ENCODE measurements around the gene CIAO2A.

Gene CIAO2A

GRCh38 chr15:64138331-64138941 is 44.8 kb upstream of the CIAO2A start:
- no peak overlapping the region for H3K9ac ChIP-seq (ENCODE audit: low read length)
- no peaks in the 10 kb centered on the region for H4K20me1 ChIP-seq (ENCODE audit: insufficient read depth, low read length)
- H3K4me3 ChIP-seq (ENCODE audit: low read length) = no peak overlapping the region
- no peak overlapping the region for H3K4me2 ChIP-seq (ENCODE audit: low read depth, low read length)
- no peaks in the 10 kb centered on the region; the same call in none of the 2 replicates for H3K36me3 ChIP-seq (replicated peaks; ENCODE audit: insufficient read depth, low read length)
- DNase-seq = no peak
- H3K9me3 ChIP-seq (replicated peaks; ENCODE audit: insufficient read depth, low read length) = no peaks in the 10 kb centered on the region
- no peaks in the 10 kb centered on the region for H3F3A ChIP-seq (ENCODE audit: insufficient read depth, low read length)
- no peaks in the 10 kb centered on the region for H3K9me2 ChIP-seq (replicated peaks; ENCODE audit: insufficient read depth, low read length)
- TF ChIP-seq EZH2phosphoT487 (IDR thresholded peaks at IDR 0.05; ENCODE audit: low read length) = no peak
- no peak for TF ChIP-seq CTCF (IDR thresholded peaks at IDR 0.05; ENCODE audit: low read length)
- TF ChIP-seq EZH2 (optimal IDR thresholded peaks at IDR 0.05; ENCODE audit: low read depth, low read length) = no peak
- H3K27me3 ChIP-seq (replicated peaks; ENCODE audit: insufficient read depth, low read length) = no peaks in the 10 kb centered on the region
- no peak overlapping the region for H3K27ac ChIP-seq (ENCODE audit: low read length)
- H3K79me2 ChIP-seq (ENCODE audit: low read length) = no peaks in the 10 kb centered on the region
- H2AFZ ChIP-seq (ENCODE audit: low read length) = no peak overlapping the region
- no peaks in the 10 kb centered on the region for H3K4me1 ChIP-seq (ENCODE audit: low read length)

GRCh38 chr15:64137226-64137833 is 43.7 kb upstream of the CIAO2A start:
- H3K9me2 ChIP-seq (replicated peaks; ENCODE audit: insufficient read depth, low read length) = no peaks in the 10 kb centered on the region
- no peak overlapping the region for H3K9ac ChIP-seq (ENCODE audit: low read length)
- no peaks in the 10 kb centered on the region for H3K79me2 ChIP-seq (ENCODE audit: low read length)
- H3K27me3 ChIP-seq (replicated peaks; ENCODE audit: insufficient read depth, low read length) = no peaks in the 10 kb centered on the region
- H2AFZ ChIP-seq (ENCODE audit: low read length) = no peak overlapping the region
- no peaks in the 10 kb centered on the region for H3K4me1 ChIP-seq (ENCODE audit: low read length)
- H3K36me3 ChIP-seq (replicated peaks; ENCODE audit: insufficient read depth, low read length) = no peaks in the 10 kb centered on the region; the same call in none of the 2 replicates
- no peak overlapping the region for H3K4me3 ChIP-seq (ENCODE audit: low read length)
- H3K9me3 ChIP-seq (replicated peaks; ENCODE audit: insufficient read depth, low read length) = no peaks in the 10 kb centered on the region
- H3F3A ChIP-seq (ENCODE audit: insufficient read depth, low read length) = no peaks in the 10 kb centered on the region
- TF ChIP-seq EZH2 (optimal IDR thresholded peaks at IDR 0.05; ENCODE audit: low read depth, low read length) = no peak
- no peak for TF ChIP-seq CTCF (IDR thresholded peaks at IDR 0.05; ENCODE audit: low read length)
- no peak for TF ChIP-seq EZH2phosphoT487 (IDR thresholded peaks at IDR 0.05; ENCODE audit: low read length)
- no peaks in the 10 kb centered on the region for H4K20me1 ChIP-seq (ENCODE audit: insufficient read depth, low read length)
- H3K27ac ChIP-seq (ENCODE audit: low read length) = no peak overlapping the region
- no peak overlapping the region for H3K4me2 ChIP-seq (ENCODE audit: low read depth, low read length)
- no peak for DNase-seq

GRCh38 chr15:64136347-64136746 is 42.7 kb upstream of the CIAO2A start:
- no peaks in the 10 kb centered on the region for H3F3A ChIP-seq (ENCODE audit: insufficient read depth, low read length)
- H3K36me3 ChIP-seq (replicated peaks; ENCODE audit: insufficient read depth, low read length) = no peaks in the 10 kb centered on the region; the same call in none of the 2 replicates
- H3K27ac ChIP-seq (ENCODE audit: low read length) = no peak overlapping the region
- H3K9ac ChIP-seq (ENCODE audit: low read length) = no peak overlapping the region
- TF ChIP-seq CTCF (IDR thresholded peaks at IDR 0.05; ENCODE audit: low read length) = no peak
- no peak for TF ChIP-seq EZH2 (optimal IDR thresholded peaks at IDR 0.05; ENCODE audit: low read depth, low read length)
- no peak for TF ChIP-seq EZH2phosphoT487 (IDR thresholded peaks at IDR 0.05; ENCODE audit: low read length)
- no peak overlapping the region for H2AFZ ChIP-seq (ENCODE audit: low read length)
- H3K4me2 ChIP-seq (ENCODE audit: low read depth, low read length) = no peak overlapping the region
- H3K27me3 ChIP-seq (replicated peaks; ENCODE audit: insufficient read depth, low read length) = no peaks in the 10 kb centered on the region
- no peaks in the 10 kb centered on the region for H3K4me1 ChIP-seq (ENCODE audit: low read length)
- H3K9me2 ChIP-seq (replicated peaks; ENCODE audit: insufficient read depth, low read length) = no peaks in the 10 kb centered on the region
- H3K4me3 ChIP-seq (ENCODE audit: low read length) = no peak overlapping the region
- no peaks in the 10 kb centered on the region for H3K9me3 ChIP-seq (replicated peaks; ENCODE audit: insufficient read depth, low read length)
- no peak for DNase-seq
- H3K79me2 ChIP-seq (ENCODE audit: low read length) = no peaks in the 10 kb centered on the region
- no peaks in the 10 kb centered on the region for H4K20me1 ChIP-seq (ENCODE audit: insufficient read depth, low read length)

Data from MM.1S (cell line).